HG03432 (cell line): ENCODE data around the gene PHYHIPL.

Source experiments
- ATAC-seq: cut with Tn5 transposase; IDR thresholded peaks from one replicate; pipeline ENCODE4 v1.9.1; 2021; ENCODE audit warnings: mild to moderate bottlenecking, moderate library complexity; ENCODE audit not compliant: unreplicated experiment

The PHYHIPL gene

GRCh38 chr10:59289853-59290252 is 113.4 kb downstream of the PHYHIPL start:
- no peak for ATAC-seq

- ATAC-seq: no peak
Observed at GRCh38 chr10:59290448-59290847, 114.0 kb downstream of the PHYHIPL start.
